ENCODE data around the gene ADGRA1.

ADGRA1 gene

GRCh38 chr10:133080683-133081040 is 7.1 kb upstream of the ADGRA1 start:
- Mint-ChIP-seq H3K9me3 (no peaks in the 10 kb centered on the region), H3K27me3 (peaks cover 3% of the 10 kb centered on the region), H3K36me3 (ENCODE audit: low read depth) (no peaks in the 10 kb centered on the region), H3K4me1 (ENCODE audit: low read depth) (no peaks in the 10 kb centered on the region), H3K4me3 (no peak overlapping the region), H3K27ac (no peak overlapping the region)

DNA sequence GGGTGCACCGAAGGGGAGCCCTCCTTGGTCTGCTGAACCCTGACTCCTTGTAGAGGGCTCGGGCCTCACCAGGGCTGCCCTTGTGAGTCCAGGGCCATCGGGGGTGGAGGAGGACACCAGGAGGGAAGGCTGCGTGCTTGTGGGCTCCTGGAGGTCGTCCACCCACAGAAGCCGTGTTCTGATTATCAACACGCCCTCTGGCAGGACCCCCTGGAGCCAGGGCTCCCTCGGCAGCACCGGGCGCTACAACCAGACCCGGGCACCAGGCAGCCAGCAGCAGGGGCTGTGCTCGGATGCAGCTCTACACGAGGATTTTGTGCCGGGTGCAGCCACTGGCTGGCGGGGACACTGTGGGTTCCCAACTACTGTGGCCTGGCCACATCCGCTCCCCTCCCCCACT is 6.1 kb upstream of the ADGRA1 start:
- H3K4me3 Mint-ChIP-seq: no peak overlapping the region
- H3K4me1 Mint-ChIP-seq (ENCODE audit: low read depth): no peaks in the 10 kb centered on the region
- H3K9me3 Mint-ChIP-seq: no peaks in the 10 kb centered on the region
- no peak overlapping the region for H3K27ac Mint-ChIP-seq
- H3K36me3 Mint-ChIP-seq (ENCODE audit: low read depth): no peaks in the 10 kb centered on the region
- peaks cover 4% of the 10 kb centered on the region for H3K27me3 Mint-ChIP-seq

DNA sequence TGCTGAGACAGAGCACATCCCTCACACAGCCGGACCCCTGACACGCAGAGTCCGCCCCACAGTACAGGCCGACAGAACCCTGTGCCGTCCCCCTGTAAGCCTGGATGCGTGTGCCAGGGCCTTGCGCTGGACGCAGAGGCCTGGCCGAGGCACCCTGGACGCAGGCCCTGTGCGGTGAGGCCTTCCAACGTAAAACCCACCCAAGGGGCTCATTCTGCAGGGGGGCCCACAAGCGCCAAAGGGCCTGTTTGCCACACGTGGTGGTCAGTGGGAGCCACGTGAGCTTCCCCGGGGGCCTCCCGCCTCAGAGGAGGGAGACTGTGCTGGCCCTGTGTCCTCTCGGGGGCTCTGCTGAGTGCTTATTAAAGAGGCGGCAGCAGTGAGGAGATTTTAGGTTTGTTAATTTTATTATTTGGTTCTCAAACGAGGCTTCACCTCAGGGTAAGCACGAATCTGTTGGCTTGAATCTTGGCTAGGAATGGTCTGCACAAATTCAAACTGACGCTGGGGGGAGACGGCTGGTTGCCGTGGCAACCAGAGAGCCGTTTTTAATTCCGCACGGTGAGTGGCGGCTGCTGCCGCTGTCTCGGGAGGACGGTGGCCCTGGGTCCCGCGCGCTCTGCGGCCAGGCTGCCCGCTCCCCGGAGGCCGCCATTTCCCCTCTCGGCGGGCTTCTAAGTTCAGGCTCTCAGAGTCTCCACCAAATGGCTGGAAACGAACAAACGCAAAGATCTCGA is 4.9 kb upstream of the ADGRA1 start:
- Mint-ChIP-seq H3K27me3 (peaks cover 9% of the 10 kb centered on the region), H3K27ac (no peak overlapping the region), H3K9me3 (no peaks in the 10 kb centered on the region), H3K4me1 (ENCODE audit: low read depth) (no peaks in the 10 kb centered on the region), H3K4me3 (no peak overlapping the region), H3K36me3 (ENCODE audit: low read depth) (no peaks in the 10 kb centered on the region)

DNA sequence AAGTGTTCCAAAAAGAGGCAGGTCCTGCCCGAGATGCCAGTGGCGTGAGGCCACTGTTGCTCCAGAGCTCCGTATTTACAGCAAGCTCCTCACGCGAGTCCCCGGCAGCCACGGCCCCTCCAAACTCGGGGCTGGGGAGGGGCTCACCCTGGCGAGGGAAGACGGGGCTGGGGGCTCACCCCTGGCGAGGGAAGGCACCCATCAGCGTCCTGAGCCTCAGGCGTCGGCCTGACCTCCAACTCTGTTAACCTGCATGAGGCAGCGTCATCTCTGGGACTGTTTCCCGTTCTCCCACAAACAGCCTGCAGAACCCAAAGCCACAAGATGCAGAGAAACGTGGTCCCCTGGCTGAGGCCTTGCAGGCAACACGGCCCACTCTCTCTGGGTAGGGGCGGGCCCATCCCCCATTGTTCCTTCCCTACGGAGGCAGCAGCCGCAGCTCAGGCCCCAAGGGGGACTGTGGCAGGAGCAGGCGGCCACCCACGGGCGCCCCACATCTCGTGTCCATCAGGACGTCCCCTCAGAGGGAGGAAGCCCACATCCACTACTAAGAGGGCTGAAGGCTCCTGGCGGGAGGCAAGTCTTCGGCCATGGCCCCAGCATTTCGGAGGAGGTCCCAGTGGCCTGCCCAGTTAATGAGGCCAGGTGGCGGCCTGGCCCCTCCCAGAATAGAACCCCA is 4.2 kb upstream of the ADGRA1 start:
- H3K27me3 Mint-ChIP-seq: peaks cover 9% of the 10 kb centered on the region
- no peak overlapping the region for H3K4me3 Mint-ChIP-seq
- H3K27ac Mint-ChIP-seq: no peak overlapping the region
- H3K36me3 Mint-ChIP-seq (ENCODE audit: low read depth): no peaks in the 10 kb centered on the region
- H3K9me3 Mint-ChIP-seq: no peaks in the 10 kb centered on the region
- no peaks in the 10 kb centered on the region for H3K4me1 Mint-ChIP-seq (ENCODE audit: low read depth)

DNA sequence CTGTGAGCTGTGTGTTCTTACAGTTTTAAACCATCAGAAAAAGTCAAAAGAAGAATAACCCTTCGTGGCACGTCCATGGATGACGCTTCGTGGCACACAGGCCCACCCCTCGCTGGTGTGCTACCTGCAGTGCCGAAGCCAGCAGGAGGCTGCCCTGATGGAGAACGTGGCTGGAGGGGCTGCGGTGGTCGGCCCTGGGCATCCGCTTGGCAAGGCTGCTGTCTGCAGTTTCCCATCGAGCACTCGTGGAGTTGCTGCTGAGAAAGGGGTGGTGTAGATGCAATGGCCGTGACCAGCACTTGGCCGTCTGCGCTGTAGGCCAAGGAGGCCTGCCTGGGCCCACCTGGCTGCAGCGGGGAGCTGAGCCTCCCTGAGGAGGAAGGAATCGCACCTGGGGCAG is 3.2 kb upstream of the ADGRA1 start:
- no peak overlapping the region for H3K4me3 Mint-ChIP-seq
- no peak overlapping the region for H3K27ac Mint-ChIP-seq
- H3K27me3 Mint-ChIP-seq: peaks cover 9% of the 10 kb centered on the region
- H3K36me3 Mint-ChIP-seq (ENCODE audit: low read depth): no peaks in the 10 kb centered on the region
- no peaks in the 10 kb centered on the region for H3K9me3 Mint-ChIP-seq
- H3K4me1 Mint-ChIP-seq (ENCODE audit: low read depth): no peaks in the 10 kb centered on the region

DNA sequence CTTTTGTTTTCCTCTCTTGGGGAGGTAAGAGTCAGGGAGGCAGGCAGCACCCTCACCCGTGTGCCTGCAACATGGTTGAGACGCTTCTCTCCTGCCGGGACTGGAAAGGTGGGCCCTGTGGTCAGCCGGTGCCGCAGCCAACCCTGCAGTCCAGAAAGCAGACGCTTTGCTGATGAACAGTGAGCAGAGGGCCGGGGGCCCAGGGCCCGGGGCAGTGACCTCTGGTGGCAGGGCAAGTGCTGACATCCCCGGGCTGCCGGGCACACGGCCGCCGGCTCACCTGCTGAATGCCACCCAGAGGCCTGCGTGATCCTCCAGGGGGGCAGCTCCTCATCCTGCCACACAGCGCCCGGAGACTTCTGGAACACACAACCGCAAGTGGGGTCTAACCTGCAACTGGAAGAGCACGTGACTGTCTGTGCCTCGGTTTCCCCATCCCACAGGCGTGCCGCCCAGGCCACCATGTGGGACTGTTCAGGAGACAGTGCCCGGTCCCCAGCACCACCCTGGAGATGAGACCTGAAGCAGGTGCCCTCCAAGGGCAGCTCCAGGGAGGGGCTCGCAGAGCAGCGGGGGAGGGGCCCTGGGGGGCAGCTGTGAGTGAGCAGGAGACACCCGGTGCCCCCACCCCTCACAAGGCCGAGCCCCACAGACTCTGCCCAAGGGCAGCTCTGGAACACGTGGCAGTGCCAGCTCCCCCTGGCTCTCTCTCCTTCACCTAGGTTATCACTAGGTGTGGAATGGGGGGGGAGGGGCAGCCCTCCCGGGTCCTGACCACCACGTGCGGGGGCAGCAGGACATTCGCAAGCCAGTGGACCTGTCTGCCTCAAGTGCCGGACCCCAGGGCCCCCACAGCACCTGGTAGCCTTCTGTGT is 2.2 kb upstream of the ADGRA1 start:
- Mint-ChIP-seq H3K27ac (no peak overlapping the region), H3K9me3 (no peaks in the 10 kb centered on the region), H3K4me1 (ENCODE audit: low read depth) (no peaks in the 10 kb centered on the region), H3K4me3 (no peak overlapping the region), H3K36me3 (ENCODE audit: low read depth) (no peaks in the 10 kb centered on the region), H3K27me3 (peaks cover 9% of the 10 kb centered on the region)

- no peaks in the 10 kb centered on the region for H3K36me3 Mint-ChIP-seq (ENCODE audit: low read depth)
- no peak overlapping the region for H3K4me3 Mint-ChIP-seq
- no peak overlapping the region for H3K27ac Mint-ChIP-seq
- H3K4me1 Mint-ChIP-seq (ENCODE audit: low read depth): no peaks in the 10 kb centered on the region
- no peaks in the 10 kb centered on the region for H3K9me3 Mint-ChIP-seq
- peaks cover 10% of the 10 kb centered on the region for H3K27me3 Mint-ChIP-seq
Measured at GRCh38 chr10:133086247-133086646, 1.5 kb upstream of the ADGRA1 start.

- Mint-ChIP-seq H3K4me3 (no peak overlapping the region), H3K36me3 (ENCODE audit: low read depth) (no peaks in the 10 kb centered on the region), H3K27ac (no peak overlapping the region), H3K4me1 (ENCODE audit: low read depth) (no peaks in the 10 kb centered on the region), H3K27me3 (peaks cover 12% of the 10 kb centered on the region), H3K9me3 (no peaks in the 10 kb centered on the region)
Measured at GRCh38 chr10:133087045-133087678, 562 bp upstream of the ADGRA1 start.

- Mint-ChIP-seq H3K4me3 (no peak overlapping the region), H3K4me1 (ENCODE audit: low read depth) (no peaks in the 10 kb centered on the region), H3K36me3 (ENCODE audit: low read depth) (no peaks in the 10 kb centered on the region), H3K27me3 (peaks cover 12% of the 10 kb centered on the region), H3K9me3 (no peaks in the 10 kb centered on the region), H3K27ac (no peak overlapping the region)
Measured at GRCh38 chr10:133088179-133088955, 643 bp downstream of the ADGRA1 start.

DNA sequence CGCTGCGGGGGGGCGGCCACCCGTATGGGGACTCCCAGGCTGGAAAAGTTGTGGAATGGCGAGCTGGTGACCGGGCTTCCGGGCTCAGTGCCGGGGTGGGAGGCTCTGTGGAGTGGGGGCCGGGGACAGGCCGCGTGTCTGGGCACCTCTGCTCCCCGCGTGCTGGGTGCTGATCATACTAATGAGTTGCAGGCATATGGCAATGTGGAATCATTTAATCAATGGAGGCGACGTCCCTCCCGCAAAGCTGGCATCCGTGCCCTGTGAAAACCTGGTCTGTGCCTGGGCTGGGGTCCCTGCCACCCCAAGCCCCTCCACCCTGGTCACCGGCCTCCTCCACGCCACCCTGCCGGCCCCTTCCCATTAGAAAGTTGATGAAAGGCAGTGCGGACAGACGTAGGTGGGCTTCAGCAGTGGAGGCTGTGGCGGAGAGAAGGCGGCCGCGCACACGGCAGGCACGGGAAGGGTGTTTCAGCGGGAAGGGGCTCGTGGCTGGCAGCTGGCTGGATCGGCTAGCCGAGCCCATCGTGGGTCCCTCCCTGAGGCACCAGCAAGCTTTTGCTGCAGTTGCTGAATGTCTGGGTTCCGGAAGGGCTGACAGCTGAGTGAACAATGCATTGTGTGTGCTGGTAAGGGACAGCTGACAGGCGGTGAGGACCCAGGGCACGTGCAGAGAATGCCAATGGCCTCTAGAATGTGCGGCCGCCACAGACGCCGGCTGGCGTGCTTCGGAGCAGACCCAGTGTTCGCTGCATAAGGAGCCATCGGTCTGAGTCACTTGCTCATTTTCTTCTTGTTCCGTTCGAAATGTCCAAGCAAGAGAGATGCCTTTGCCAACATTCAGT is 1.5 kb downstream of the ADGRA1 start:
- H3K27me3 Mint-ChIP-seq: peaks cover 12% of the 10 kb centered on the region
- H3K9me3 Mint-ChIP-seq: no peaks in the 10 kb centered on the region
- H3K36me3 Mint-ChIP-seq (ENCODE audit: low read depth): no peaks in the 10 kb centered on the region
- H3K4me3 Mint-ChIP-seq: no peak overlapping the region
- H3K27ac Mint-ChIP-seq: no peak overlapping the region
- H3K4me1 Mint-ChIP-seq (ENCODE audit: low read depth): no peaks in the 10 kb centered on the region

- H3K27me3 Mint-ChIP-seq: peaks cover 9% of the 10 kb centered on the region
- H3K36me3 Mint-ChIP-seq (ENCODE audit: low read depth): no peaks in the 10 kb centered on the region
- no peak overlapping the region for H3K4me3 Mint-ChIP-seq
- H3K4me1 Mint-ChIP-seq (ENCODE audit: low read depth): no peaks in the 10 kb centered on the region
- no peaks in the 10 kb centered on the region for H3K9me3 Mint-ChIP-seq
- no peak overlapping the region for H3K27ac Mint-ChIP-seq
Measured at GRCh38 chr10:133090101-133090500, 2.4 kb downstream of the ADGRA1 start.

GRCh38 chr10:133090654-133091053 is 2.9 kb downstream of the ADGRA1 start:
- H3K4me3 Mint-ChIP-seq: no peak overlapping the region
- no peaks in the 10 kb centered on the region for H3K9me3 Mint-ChIP-seq
- H3K4me1 Mint-ChIP-seq (ENCODE audit: low read depth): no peaks in the 10 kb centered on the region
- H3K27me3 Mint-ChIP-seq: peaks cover 9% of the 10 kb centered on the region
- no peaks in the 10 kb centered on the region for H3K36me3 Mint-ChIP-seq (ENCODE audit: low read depth)
- H3K27ac Mint-ChIP-seq: no peak overlapping the region

- no peaks in the 10 kb centered on the region for H3K4me1 Mint-ChIP-seq (ENCODE audit: low read depth)
- no peak overlapping the region for H3K4me3 Mint-ChIP-seq
Measured at GRCh38 chr10:133091316-133091715, 3.6 kb downstream of the ADGRA1 start.

More at GRCh38 chr10:133091316-133091715, 3.6 kb downstream of the ADGRA1 start:
- Mint-ChIP-seq H3K27ac (no peak overlapping the region), H3K9me3 (no peaks in the 10 kb centered on the region), H3K27me3 (peaks cover 9% of the 10 kb centered on the region), H3K36me3 (ENCODE audit: low read depth) (no peaks in the 10 kb centered on the region)
